Parathyroid adenoma (tissue), 2 donors: ENCODE results near the gene HOMER3.

Source experiments
- H2AFZ ChIP-seq: fragments of 300-600 bp; sonication (generic); one replicate; pipeline ENCODE4 v1.7.0; 2017; ENCODE audit warnings: antibody characterized with exemption, mild to moderate bottlenecking
- H3K27ac ChIP-seq: fragments of 300-600 bp; sonication (generic); one replicate; pipeline ENCODE4 v1.7.0; 2017
- H3K27me3 ChIP-seq: fragments of 300-600 bp; sonication (generic); one replicate; pipeline ENCODE4 v1.7.0; 2017; ENCODE audit warnings: low read length; ENCODE audit not compliant: control insufficient read depth, insufficient read depth
- H3K36me3 ChIP-seq: fragments of 300-600 bp; sonication (generic); one replicate; pipeline ENCODE4 v1.7.0; 2017; ENCODE audit warnings: low read length; ENCODE audit not compliant: control insufficient read depth, insufficient read depth
- H3K4me1 ChIP-seq: fragments of 300-600 bp; sonication (generic); one replicate; pipeline ENCODE4 v1.7.0; 2017; ENCODE audit warnings: control low read depth
- H3K4me2 ChIP-seq: fragments of 300-600 bp; sonication (generic); one replicate; pipeline ENCODE4 v1.7.0; 2017; ENCODE audit warnings: low read length
- H3K4me3 ChIP-seq: fragments of 300-600 bp; sonication (generic); one replicate; pipeline ENCODE4 v1.7.0; 2017; ENCODE audit warnings: low read depth, low read length
- H3K79me2 ChIP-seq: fragments of 300-600 bp; sonication (generic); one replicate; pipeline ENCODE4 v1.7.0; 2017; ENCODE audit warnings: control low read depth
- H3K9ac ChIP-seq: fragments of 300-600 bp; sonication (generic); one replicate; pipeline ENCODE4 v1.7.0; 2017; ENCODE audit warnings: mild to moderate bottlenecking
- H3K9me3 ChIP-seq: fragments of 300-600 bp; sonication (generic); one replicate; pipeline ENCODE4 v1.7.0; 2017; ENCODE audit warnings: low read length; ENCODE audit not compliant: control insufficient read depth
- TF ChIP-seq, protein P1 (sequence below): fragments of 300-600 bp; sonication (generic); IDR thresholded peaks from one replicate; pipeline ENCODE4 v1.7.0; 2017; ENCODE audit warnings: antibody characterized with exemption, mild to moderate bottlenecking
- donor health status: primary hyperparathyroidism.

Gene HOMER3

DNA sequence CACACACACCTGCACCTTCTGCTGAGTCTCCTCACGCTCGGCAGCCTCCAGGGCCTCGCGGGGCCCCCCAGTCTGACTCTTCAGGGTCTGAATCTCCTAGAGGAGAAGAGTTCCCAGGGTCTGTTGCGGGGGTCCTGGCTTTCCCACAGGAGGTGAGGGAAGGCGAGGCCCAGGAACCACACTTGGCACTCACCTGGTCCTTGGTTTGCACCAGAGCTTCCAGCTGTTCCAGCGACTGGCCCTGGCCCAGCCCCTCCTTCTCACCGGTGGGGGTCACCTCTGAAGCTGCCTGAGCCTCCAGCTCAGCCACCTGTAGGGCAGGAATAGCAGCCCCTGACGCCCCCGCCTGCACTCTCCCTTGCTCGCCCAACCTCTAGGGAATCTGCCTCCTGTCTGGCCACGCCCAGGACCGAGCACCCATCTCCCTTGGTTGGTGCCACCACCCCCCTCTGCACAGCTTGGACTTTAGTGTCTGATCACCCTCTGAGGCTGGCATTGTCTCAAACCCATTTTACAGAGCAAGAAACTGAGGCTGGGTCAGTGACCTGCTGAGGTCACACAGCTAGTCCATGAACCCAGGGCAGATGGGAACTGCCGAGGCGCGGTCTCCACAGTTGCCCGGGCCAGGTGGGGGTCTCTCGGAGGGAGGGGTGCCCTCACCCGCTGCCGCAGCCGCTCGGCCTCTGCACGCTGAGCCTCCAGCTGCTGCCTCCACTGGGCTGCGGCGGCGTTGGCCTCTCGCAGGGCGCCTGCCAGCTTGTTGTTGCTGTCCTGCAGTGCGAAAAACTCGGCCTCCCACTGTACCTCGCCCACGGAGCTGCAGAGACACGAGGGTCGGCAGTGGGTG, 9.5 kb downstream of the HOMER3 start:
- TF ChIP-seq, protein P1, sequence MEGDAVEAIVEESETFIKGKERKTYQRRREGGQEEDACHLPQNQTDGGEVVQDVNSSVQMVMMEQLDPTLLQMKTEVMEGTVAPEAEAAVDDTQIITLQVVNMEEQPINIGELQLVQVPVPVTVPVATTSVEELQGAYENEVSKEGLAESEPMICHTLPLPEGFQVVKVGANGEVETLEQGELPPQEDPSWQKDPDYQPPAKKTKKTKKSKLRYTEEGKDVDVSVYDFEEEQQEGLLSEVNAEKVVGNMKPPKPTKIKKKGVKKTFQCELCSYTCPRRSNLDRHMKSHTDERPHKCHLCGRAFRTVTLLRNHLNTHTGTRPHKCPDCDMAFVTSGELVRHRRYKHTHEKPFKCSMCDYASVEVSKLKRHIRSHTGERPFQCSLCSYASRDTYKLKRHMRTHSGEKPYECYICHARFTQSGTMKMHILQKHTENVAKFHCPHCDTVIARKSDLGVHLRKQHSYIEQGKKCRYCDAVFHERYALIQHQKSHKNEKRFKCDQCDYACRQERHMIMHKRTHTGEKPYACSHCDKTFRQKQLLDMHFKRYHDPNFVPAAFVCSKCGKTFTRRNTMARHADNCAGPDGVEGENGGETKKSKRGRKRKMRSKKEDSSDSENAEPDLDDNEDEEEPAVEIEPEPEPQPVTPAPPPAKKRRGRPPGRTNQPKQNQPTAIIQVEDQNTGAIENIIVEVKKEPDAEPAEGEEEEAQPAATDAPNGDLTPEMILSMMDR, result no peak
- no peak overlapping the region for H3K27ac ChIP-seq
- H2AFZ ChIP-seq, result no peak overlapping the region
- no peak overlapping the region for H3K9ac ChIP-seq
- H3K27me3 ChIP-seq, result no peaks in the 10 kb centered on the region
- H3K4me2 ChIP-seq, result no peak overlapping the region
- H3K4me1 ChIP-seq, result no peaks in the 10 kb centered on the region
- no peaks in the 10 kb centered on the region for H3K36me3 ChIP-seq
- no peaks in the 10 kb centered on the region for H3K9me3 ChIP-seq
- no peaks in the 10 kb centered on the region for H3K79me2 ChIP-seq
- H3K4me3 ChIP-seq, result no peak overlapping the region

DNA sequence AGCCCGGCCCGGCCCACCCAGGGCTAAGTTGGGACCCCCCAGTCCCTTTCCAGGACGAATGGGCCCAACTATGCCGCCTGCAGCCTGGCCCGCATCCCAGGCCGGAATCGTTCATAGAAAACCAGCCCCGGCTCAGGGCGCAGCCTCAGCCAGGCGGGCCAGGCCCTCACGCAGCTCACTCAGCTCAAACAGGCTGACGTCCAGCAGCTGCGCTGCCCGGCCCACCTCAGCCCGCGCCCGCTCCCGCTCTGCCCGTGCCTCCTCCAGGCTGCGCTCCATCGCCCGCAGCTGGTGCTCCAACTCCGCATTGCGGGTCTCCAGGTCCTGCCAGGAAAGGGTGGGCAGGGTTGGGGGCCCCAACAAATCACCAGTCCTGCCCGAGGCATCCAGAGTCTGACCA, 11.7 kb downstream of the HOMER3 start:
- no peak overlapping the region for H3K4me3 ChIP-seq
- H3K9ac ChIP-seq, result no peak overlapping the region
- TF ChIP-seq, protein P1, result no peak
- no peak overlapping the region for H3K4me2 ChIP-seq
- H3K36me3 ChIP-seq, result no peaks in the 10 kb centered on the region
- no peak overlapping the region for H2AFZ ChIP-seq
- H3K79me2 ChIP-seq, result no peaks in the 10 kb centered on the region
- H3K4me1 ChIP-seq, result no peaks in the 10 kb centered on the region
- H3K9me3 ChIP-seq, result no peaks in the 10 kb centered on the region
- H3K27me3 ChIP-seq, result no peaks in the 10 kb centered on the region
- H3K27ac ChIP-seq, result no peak overlapping the region

DNA sequence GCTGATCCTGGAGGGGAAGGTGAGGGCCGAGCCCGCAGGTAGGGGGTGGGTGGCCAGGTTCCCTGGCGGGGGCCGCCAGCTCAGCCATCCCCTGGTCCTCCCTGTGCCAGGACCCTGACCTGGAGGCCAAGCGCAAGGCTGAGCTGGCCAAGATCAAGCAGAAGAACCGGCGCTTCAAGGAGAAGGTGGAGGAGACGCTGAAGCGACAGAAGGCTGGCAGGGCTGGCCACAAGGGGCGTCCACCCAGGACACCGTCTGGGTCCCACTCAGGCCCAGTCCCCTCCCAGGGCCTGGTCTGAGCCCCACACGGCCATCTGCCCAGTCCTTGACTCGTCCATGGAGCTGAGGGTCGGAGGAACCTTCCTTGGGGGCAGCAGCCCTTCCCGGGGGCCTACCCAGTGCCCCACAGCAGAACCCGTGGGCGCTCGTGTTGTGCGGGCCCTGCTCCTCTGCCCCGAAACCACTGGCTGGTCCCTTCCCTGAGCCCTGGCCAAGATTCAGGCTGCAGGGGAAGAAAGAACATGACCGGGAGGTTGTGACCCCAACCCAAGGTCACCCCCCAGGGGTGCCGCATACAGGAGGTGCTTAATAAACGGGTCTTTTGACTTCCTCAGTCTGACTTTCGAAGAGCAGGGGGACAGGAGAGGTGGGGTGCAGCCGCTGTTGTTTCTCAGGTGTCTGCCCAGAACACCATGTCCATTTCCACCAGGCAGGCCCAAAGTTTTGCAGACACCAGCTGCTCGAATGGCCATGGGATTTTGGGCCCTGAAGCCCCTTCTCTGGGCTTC, 12.8 kb downstream of the HOMER3 start:
- no peak overlapping the region for H2AFZ ChIP-seq
- no peak overlapping the region for H3K4me3 ChIP-seq
- TF ChIP-seq, protein P1, result no peak
- H3K9me3 ChIP-seq, result no peaks in the 10 kb centered on the region
- no peaks in the 10 kb centered on the region for H3K4me1 ChIP-seq
- no peak overlapping the region for H3K27ac ChIP-seq
- no peaks in the 10 kb centered on the region for H3K27me3 ChIP-seq
- no peaks in the 10 kb centered on the region for H3K79me2 ChIP-seq
- no peak overlapping the region for H3K4me2 ChIP-seq
- H3K9ac ChIP-seq, result no peak overlapping the region
- H3K36me3 ChIP-seq, result no peaks in the 10 kb centered on the region

DNA sequence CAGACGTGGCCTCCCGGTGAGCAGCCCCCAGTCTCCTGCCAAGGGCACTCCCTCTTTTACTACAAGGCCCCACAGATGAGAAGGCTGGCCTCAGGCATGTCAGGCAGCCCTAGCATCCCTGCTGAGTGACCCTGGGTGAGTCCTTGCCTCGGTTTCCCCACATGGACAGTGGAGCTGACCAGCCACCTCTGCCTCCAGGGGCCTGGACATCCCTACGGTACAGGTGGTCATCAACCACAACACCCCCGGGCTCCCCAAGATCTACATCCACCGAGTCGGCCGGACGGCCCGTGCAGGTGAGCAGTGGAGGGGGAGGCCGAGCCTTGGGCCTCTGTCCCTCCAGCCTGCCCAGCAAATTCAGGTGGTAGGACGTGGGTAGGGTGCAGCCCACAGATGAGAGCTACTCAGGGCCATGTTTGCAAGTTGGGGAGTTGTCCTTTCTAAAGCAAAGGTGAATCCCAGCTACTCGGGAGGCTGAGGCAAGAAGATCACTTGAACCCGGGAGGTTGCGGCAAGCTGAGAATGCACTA, 16.3 kb downstream of the HOMER3 start:
- TF ChIP-seq, protein P1, result no peak
- Histone ChIP-seq H2AFZ (no peak overlapping the region), H3K9me3 (no peaks in the 10 kb centered on the region), H3K4me2 (no peak overlapping the region), H3K4me3 (no peak overlapping the region), H3K4me1 (peaks cover 6% of the 10 kb centered on the region), H3K9ac (no peak overlapping the region), H3K27ac (no peak overlapping the region), H3K27me3 (no peaks in the 10 kb centered on the region), H3K36me3 (no peaks in the 10 kb centered on the region), H3K79me2 (peaks cover 8% of the 10 kb centered on the region)
